ENCODE measurements around the gene MRPS23. TPM values are rescaled to one million over a fixed set of nuclear protein-coding genes. Genes with fewer than 3 reads are reported as not detected.

The MRPS23 gene
- total and polyA plus RNA-seq, 9 of the 15 experiments (the other 6 are each of a cell fraction or from before 2014, with no cell fraction given) = 59.1 to 298 (median 98.8) TPM

- TF ChIP-seq, protein P1, sequence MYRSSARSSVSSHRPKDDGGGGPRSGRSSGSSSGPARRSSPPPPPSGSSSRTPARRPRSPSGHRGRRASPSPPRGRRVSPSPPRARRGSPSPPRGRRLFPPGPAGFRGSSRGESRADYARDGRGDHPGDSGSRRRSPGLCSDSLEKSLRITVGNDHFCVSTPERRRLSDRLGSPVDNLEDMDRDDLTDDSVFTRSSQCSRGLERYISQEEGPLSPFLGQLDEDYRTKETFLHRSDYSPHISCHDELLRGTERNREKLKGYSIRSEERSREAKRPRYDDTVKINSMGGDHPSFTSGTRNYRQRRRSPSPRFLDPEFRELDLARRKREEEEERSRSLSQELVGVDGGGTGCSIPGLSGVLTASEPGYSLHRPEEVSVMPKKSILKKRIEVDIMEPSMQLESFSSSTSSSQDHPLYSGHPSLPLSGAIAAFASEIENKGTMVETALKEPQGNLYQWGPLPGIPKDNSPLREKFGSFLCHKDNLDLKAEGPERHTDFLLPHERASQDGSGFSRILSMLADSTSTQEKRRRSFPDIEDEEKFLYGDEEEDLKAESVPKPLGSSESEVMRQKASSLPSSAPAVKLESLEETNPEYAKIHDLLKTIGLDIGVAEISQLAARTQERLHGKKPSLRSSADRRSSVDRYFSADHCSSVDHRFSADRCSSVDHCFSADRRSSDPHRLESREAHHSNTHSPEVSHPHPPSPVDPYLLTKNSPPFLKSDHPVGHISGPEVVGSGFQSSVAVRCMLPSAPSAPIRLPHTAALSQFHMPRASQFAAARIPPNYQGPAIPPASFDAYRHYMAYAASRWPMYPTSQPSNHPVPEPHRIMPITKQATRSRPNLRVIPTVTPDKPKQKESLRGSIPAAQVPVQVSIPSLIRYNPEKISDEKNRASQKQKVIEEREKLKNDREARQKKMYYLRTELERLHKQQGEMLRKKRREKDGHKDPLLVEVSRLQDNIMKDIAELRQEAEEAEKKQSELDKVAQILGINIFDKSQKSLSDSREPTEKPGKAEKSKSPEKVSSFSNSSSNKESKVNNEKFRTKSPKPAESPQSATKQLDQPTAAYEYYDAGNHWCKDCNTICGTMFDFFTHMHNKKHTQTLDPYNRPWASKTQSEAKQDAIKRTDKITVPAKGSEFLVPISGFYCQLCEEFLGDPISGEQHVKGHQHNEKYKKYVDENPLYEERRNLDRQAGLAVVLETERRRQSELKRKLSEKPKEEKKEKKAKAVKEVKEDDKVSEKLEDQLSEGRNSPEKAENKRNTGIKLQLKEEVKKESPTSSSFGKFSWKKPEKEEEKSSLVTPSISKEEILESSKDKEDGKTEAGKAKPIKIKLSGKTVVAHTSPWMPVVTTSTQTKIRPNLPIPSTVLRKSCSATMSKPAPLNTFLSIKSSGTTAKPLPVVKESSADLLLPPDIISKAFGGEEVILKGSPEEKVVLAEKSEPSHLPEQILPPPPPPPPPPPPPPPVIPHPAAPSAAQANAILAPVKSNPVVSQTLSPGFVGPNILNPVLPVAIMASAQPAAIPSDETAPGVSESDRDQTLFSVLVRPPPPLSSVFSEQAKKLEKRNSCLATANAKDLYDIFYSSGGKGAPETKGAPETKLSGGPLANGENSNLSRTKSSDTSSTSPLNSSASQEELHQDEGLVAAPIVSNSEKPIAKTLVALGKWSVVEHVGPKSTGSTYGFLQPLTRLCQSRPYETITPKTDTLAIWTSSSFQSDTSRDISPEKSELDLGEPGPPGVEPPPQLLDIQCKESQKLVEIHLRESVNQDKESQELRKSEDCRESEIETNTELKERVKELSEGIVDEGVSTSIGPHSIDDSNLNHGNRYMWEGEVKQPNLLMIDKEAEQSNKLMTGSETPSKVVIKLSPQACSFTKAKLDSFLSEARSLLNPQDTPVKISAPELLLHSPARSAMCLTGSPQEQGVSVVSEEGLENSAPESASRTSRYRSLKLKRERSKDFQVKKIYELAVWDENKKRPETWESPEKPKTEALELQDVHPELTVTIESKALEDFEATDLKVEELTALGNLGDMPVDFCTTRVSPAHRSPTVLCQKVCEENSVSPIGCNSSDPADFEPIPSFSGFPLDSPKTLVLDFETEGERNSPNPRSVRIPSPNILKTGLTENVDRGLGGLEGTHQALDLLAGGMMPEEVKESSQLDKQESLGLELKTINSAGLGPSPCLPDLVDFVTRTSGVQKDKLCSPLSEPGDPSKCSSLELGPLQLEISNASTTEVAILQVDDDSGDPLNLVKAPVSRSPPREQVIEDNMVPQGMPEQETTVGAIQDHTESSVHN (IDR thresholded peaks at IDR 0.05; ENCODE audit: borderline replicate concordance in 1 of 2, low read depth in 1 of 2) = 0 out of 4 replicates have a peak, but pooled peaks of 1 of the 2 experiments have one; percentile 3
- 0 out of 2 replicates have a peak, but pooled peaks have one; percentile 38 for TF ChIP-seq NR4A1 (CRISPR knock-in tag; IDR thresholded peaks at IDR 0.05)
- TF ChIP-seq NR4A1 (tag; IDR thresholded peaks at IDR 0.05) = no peak
- peak; percentile 43; the same call in 1 of the 2 replicates for TF ChIP-seq NFRKB (IDR thresholded peaks at IDR 0.05; ENCODE audit: low read depth)
- TF ChIP-seq HNRNPH1 (optimal IDR thresholded peaks at IDR 0.05; ENCODE audit: low read depth, low read length) = no peak
- peak; percentile 25; the same call in 1 of the 2 replicates for TF ChIP-seq MAFK (IDR thresholded peaks at IDR 0.05; ENCODE audit: low read length)
- TF ChIP-seq TCF7 (IDR thresholded peaks at IDR 0.05; ENCODE audit: borderline replicate concordance) = peak; percentile 62
- TF ChIP-seq STAT5A (IDR thresholded peaks at IDR 0.05; ENCODE audit: borderline replicate concordance, low read length) = no peak
- peak; percentile 88 for TF ChIP-seq HNRNPLL (IDR thresholded peaks at IDR 0.05; ENCODE audit: low read depth, low read length, poor library complexity, severe bottlenecking)
- TF ChIP-seq VEZF1 (CRISPR knock-in tag; IDR thresholded peaks at IDR 0.05) = peak; percentile 87
- TF ChIP-seq EP300 (IDR thresholded peaks at IDR 0.05; ENCODE audit: low read length) = peak; percentile 75; the same call in 1 of the 2 replicates
- TF ChIP-seq FOXP1 (CRISPR knock-in tag; IDR thresholded peaks at IDR 0.05) = 0 out of 2 replicates have a peak, but pooled peaks have one; percentile 38
- 0 out of 2 replicates have a peak, but pooled peaks have one; percentile 31 for TF ChIP-seq THAP7 (CRISPR knock-in tag; IDR thresholded peaks at IDR 0.05)
- peak; percentile 72 for TF ChIP-seq MAX (CRISPR knock-in tag; IDR thresholded peaks at IDR 0.05)
- TF ChIP-seq ZEB2 (IDR thresholded peaks at IDR 0.05) = peak; percentile 94
- TF ChIP-seq KDM5B (IDR thresholded peaks at IDR 0.05; ENCODE audit: insufficient replicate concordance, low read depth, low read length) = peak; percentile 49
Measured at GRCh38 chr17:57849874-57850754, at the start of gene MRPS23 (continued).

Measured in K562 (cell line).